GM23338 (cell line): ENCODE results near the gene KCTD8. TPM values are rescaled to one million over a fixed set of nuclear protein-coding genes. Genes with fewer than 3 reads are reported as not detected.

Experiments
- ATAC-seq: fragments of 200-7000 bp; cut with Tn5 transposase; 3 replicates; pipeline ENCODE4 v1.9.1; 2020
- DNase-seq: peaks from one replicate; pipeline ENCODE4 v3.0.0-alpha.2; 2015; ENCODE audit warnings: low spot score
- H2AFZ ChIP-seq: fragments of 200-600 bp; sonication (generic); 2 replicates; pipeline ENCODE4 v1.8.0; 2016; ENCODE audit warnings: antibody characterized with exemption, mild to moderate bottlenecking, moderate library complexity
- H3F3A ChIP-seq: fragments of 200-600 bp; sonication (generic); replicated peaks from 2 replicates; pipeline ENCODE4 v1.8.0; 2017; ENCODE audit warnings: antibody characterized with exemption, mixed run types, low read depth
- H3K27ac ChIP-seq: fragments of 200-600 bp; sonication (generic); 2 replicates; pipeline ENCODE4 v1.6.1; 2016; ENCODE audit warnings: low read depth
- H3K27me3 ChIP-seq: fragments of 200-600 bp; sonication (generic); 2 replicates; pipeline ENCODE4 v1.8.0; 2016; ENCODE audit warnings: mild to moderate bottlenecking, mixed run types, moderate library complexity; ENCODE audit not compliant: insufficient read depth
- H3K36me3 ChIP-seq: fragments of 200-600 bp; sonication (generic); 2 replicates; pipeline ENCODE4 v1.8.0; 2016; ENCODE audit warnings: mild to moderate bottlenecking; ENCODE audit not compliant: insufficient read depth
- H3K4me1 ChIP-seq: fragments of 200-600 bp; sonication (generic); 2 replicates; pipeline ENCODE4 v1.8.0; 2016; ENCODE audit warnings: mild to moderate bottlenecking, moderate library complexity; ENCODE audit not compliant: insufficient read depth
- H3K4me2 ChIP-seq: fragments of 200-600 bp; sonication (generic); 2 replicates; pipeline ENCODE4 v1.7.1; 2017; ENCODE audit warnings: mixed run types
- H3K4me3 ChIP-seq: fragments of 200-600 bp; sonication (generic); 2 replicates; pipeline ENCODE4 v1.6.1; 2016; ENCODE audit warnings: mixed run types
- H3K79me2 ChIP-seq: fragments of 200-600 bp; sonication (generic); replicated peaks from 2 replicates; pipeline ENCODE4 v1.8.0; 2017; ENCODE audit warnings: mild to moderate bottlenecking; ENCODE audit not compliant: insufficient read depth
- H3K9me2 ChIP-seq: fragments of 200-600 bp; sonication (generic); 2 replicates; pipeline ENCODE4 v1.8.0; 2017; ENCODE audit not compliant: insufficient read depth
- H4K20me1 ChIP-seq: fragments of 200-600 bp; sonication (generic); replicated peaks from 2 replicates; pipeline ENCODE4 v1.8.0; 2017; ENCODE audit warnings: mild to moderate bottlenecking; ENCODE audit not compliant: insufficient read depth
- H3K27ac Mint-ChIP-seq: 2 replicates; pipeline ENCODE4 v1.8.0; 2020; ENCODE audit warnings: inconsistent platforms, mild to moderate bottlenecking, moderate library complexity, mixed read lengths
- H3K27me3 Mint-ChIP-seq: 3 replicates; pipeline ENCODE4 v1.8.0; 2022; ENCODE audit warnings: low read depth, mild to moderate bottlenecking, moderate library complexity, mixed read lengths, inconsistent platforms; ENCODE audit not compliant: insufficient read depth, poor library complexity
- H3K36me3 Mint-ChIP-seq: 3 replicates; pipeline ENCODE4 v1.8.0; 2021; ENCODE audit warnings: low read depth, mild to moderate bottlenecking, inconsistent platforms, moderate library complexity, mixed read lengths
- H3K4me1 Mint-ChIP-seq: 3 replicates; pipeline ENCODE4 v1.8.0; 2020; ENCODE audit warnings: mild to moderate bottlenecking, inconsistent platforms, mixed read lengths
- H3K4me3 Mint-ChIP-seq: 3 replicates; pipeline ENCODE4 v1.8.0; 2021; ENCODE audit warnings: moderate library complexity, mild to moderate bottlenecking, inconsistent platforms, mixed read lengths
- H3K9me3 Mint-ChIP-seq: 3 replicates; pipeline ENCODE4 v1.8.0; 2020; ENCODE audit warnings: moderate library complexity, mild to moderate bottlenecking, inconsistent platforms, mixed read lengths
- CREB1 ChIP-seq: fragments of 250-450 bp; sonication (Bioruptor Pico); IDR thresholded peaks from 2 replicates; pipeline ENCODE4 v1.5.0; 2020; ENCODE audit warnings: low read depth, mild to moderate bottlenecking, moderate library complexity
- ETS1 ChIP-seq: IDR thresholded peaks from 2 replicates; pipeline ENCODE4 v1.6.1; 2016; ENCODE audit warnings: antibody characterized with exemption
- EZH2 ChIP-seq: fragments of 200-600 bp; sonication (generic); IDR thresholded peaks from one replicate; pipeline ENCODE4 v1.8.0; 2017; ENCODE audit warnings: antibody characterized with exemption, mild to moderate bottlenecking, low read depth; ENCODE audit not compliant: unreplicated experiment
- EZH2phosphoT487 ChIP-seq: fragments of 200-600 bp; sonication (generic); IDR thresholded peaks from one replicate; pipeline ENCODE4 v1.8.1; 2018; ENCODE audit warnings: antibody characterized with exemption; ENCODE audit not compliant: unreplicated experiment
- JUNB ChIP-seq: IDR thresholded peaks from one replicate; pipeline ENCODE4 v1.6.1; 2016; ENCODE audit warnings: antibody characterized with exemption; ENCODE audit not compliant: unreplicated experiment
- NANOG ChIP-seq: IDR thresholded peaks from 2 replicates; pipeline ENCODE4 v1.6.1; 2016; ENCODE audit warnings: antibody characterized with exemption, borderline replicate concordance
- POLR2AphosphoS5 ChIP-seq: IDR thresholded peaks from 2 replicates; pipeline ENCODE4 v1.6.1; 2016; ENCODE audit warnings: antibody characterized with exemption, low read depth
- REST ChIP-seq: IDR thresholded peaks from one replicate; pipeline ENCODE4 v1.6.1; 2018; ENCODE audit warnings: antibody characterized with exemption; ENCODE audit not compliant: unreplicated experiment
- STAT1 ChIP-seq: IDR thresholded peaks from one replicate; pipeline ENCODE4 v1.6.1; 2016; ENCODE audit warnings: antibody characterized with exemption; ENCODE audit not compliant: unreplicated experiment
- ZNF114 ChIP-seq: fragments of 250-450 bp; sonication (Bioruptor Pico); IDR thresholded peaks from 2 replicates; pipeline ENCODE4 v1.5.0; 2020; ENCODE audit warnings: mild to moderate bottlenecking, moderate library complexity
- ZNF331 ChIP-seq: fragments of 250-450 bp; sonication (Bioruptor Pico); IDR thresholded peaks from 2 replicates; pipeline ENCODE4 v1.5.0; 2020; ENCODE audit warnings: low read depth, mild to moderate bottlenecking, moderate library complexity
- polyA plus RNA-seq: library from polyadenylated mRNA; unstranded; fragments of >200 nt; fragmentation: Nextera tagmentation; extraction: Ambion mirVana; gene quantifications from 2 replicates; pipeline ENCODE4 v1.2.1, GENCODE V29; 2016
- total RNA-seq: library from RNA; depleted of rRNA; stranded (reverse); fragments of >200 nt; shearing (Covaris generic); gene quantifications from 2 replicates; pipeline ENCODE4 v1.2.3, GENCODE V29; 2014
- TF ChIP-seq, protein P1 (sequence below), 2 experiments: fragments of 200-600 bp in 1 of 2; sonication (generic) in 1 of 2; conservative IDR thresholded peaks; 2 replicates each; pipeline versions ENCODE4 v1.5.1 to v1.6.1; 2016 to 2017; ENCODE audit warnings: antibody characterized with exemption in 2 of 2, low read depth in 2 of 2, mild to moderate bottlenecking in 2 of 2, moderate library complexity in 1 of 2

Gene KCTD8
- total and polyA plus RNA-seq, 2 experiments from 2014 or later, result 2.8 to 5.0 TPM

DNA sequence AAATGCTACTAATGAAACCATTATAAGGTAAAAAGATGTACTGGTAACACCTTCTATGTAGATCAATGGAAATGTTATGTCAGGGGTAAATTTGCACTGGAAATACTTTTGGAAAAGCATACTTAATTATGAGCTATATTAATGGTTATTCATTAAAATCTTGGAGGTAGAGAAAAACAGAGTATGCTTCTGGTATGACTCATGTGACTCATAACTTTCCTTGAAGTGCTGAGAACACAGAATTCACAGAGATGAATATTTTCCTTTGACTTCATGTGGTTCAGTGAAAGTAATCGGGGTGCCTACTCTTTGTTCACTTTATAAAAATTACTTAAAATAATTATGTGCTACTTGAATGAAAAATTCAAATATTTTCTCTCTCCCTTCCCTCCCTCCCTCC is 254.2 kb downstream of the KCTD8 start (continued):
- TF ChIP-seq REST (no peak), EZH2 (no peak), CREB1 (CRISPR knock-in tag) (no peak), NANOG (no peak), ZNF114 (CRISPR knock-in tag) (no peak), ETS1 (no peak), EZH2phosphoT487 (no peak)
- TF ChIP-seq, protein P1, sequence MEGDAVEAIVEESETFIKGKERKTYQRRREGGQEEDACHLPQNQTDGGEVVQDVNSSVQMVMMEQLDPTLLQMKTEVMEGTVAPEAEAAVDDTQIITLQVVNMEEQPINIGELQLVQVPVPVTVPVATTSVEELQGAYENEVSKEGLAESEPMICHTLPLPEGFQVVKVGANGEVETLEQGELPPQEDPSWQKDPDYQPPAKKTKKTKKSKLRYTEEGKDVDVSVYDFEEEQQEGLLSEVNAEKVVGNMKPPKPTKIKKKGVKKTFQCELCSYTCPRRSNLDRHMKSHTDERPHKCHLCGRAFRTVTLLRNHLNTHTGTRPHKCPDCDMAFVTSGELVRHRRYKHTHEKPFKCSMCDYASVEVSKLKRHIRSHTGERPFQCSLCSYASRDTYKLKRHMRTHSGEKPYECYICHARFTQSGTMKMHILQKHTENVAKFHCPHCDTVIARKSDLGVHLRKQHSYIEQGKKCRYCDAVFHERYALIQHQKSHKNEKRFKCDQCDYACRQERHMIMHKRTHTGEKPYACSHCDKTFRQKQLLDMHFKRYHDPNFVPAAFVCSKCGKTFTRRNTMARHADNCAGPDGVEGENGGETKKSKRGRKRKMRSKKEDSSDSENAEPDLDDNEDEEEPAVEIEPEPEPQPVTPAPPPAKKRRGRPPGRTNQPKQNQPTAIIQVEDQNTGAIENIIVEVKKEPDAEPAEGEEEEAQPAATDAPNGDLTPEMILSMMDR (conservative IDR thresholded peaks at IDR 0.05; ENCODE audit: low read depth in 2 of 2), result no peak

GRCh38 chr4:44186850-44187246 is 261.8 kb downstream of the KCTD8 start:
- no peaks in the 10 kb centered on the region for H3F3A ChIP-seq
- H3K4me3 Mint-ChIP-seq, result no peak overlapping the region
- ATAC-seq (no peak), DNase-seq (no peak)
- H3K79me2 ChIP-seq, result no peaks in the 10 kb centered on the region
- peaks cover 4% of the 10 kb centered on the region for H3K27me3 Mint-ChIP-seq
- H4K20me1 ChIP-seq, result no peaks in the 10 kb centered on the region
- no peaks in the 10 kb centered on the region for H3K36me3 ChIP-seq
- H3K9me2 ChIP-seq, result no peaks in the 10 kb centered on the region
- no peaks in the 10 kb centered on the region for H3K27me3 ChIP-seq
- no peak overlapping the region for H3K4me2 ChIP-seq
- H3K36me3 Mint-ChIP-seq, result peaks cover 9% of the 10 kb centered on the region
- H3K4me1 ChIP-seq, result no peaks in the 10 kb centered on the region
- no peaks in the 10 kb centered on the region for H3K4me1 Mint-ChIP-seq
- no peak overlapping the region for H2AFZ ChIP-seq
- peaks cover 9% of the 10 kb centered on the region for H3K9me3 Mint-ChIP-seq
- no peak overlapping the region for H3K27ac ChIP-seq
- no peak overlapping the region for H3K4me3 ChIP-seq
- no peak overlapping the region for H3K27ac Mint-ChIP-seq
- TF ChIP-seq, protein P1 (conservative IDR thresholded peaks at IDR 0.05; ENCODE audit: low read depth in 2 of 2), result no peak
- TF ChIP-seq STAT1 (no peak), REST (no peak), EZH2phosphoT487 (no peak), NANOG (no peak), ZNF114 (CRISPR knock-in tag) (no peak), JUNB (no peak), ETS1 (no peak), CREB1 (CRISPR knock-in tag) (no peak), ZNF331 (CRISPR knock-in tag) (no peak), POLR2AphosphoS5 (no peak), EZH2 (no peak)
